Measurements from ENCODE around the gene MVD.

Gene MVD

DNA sequence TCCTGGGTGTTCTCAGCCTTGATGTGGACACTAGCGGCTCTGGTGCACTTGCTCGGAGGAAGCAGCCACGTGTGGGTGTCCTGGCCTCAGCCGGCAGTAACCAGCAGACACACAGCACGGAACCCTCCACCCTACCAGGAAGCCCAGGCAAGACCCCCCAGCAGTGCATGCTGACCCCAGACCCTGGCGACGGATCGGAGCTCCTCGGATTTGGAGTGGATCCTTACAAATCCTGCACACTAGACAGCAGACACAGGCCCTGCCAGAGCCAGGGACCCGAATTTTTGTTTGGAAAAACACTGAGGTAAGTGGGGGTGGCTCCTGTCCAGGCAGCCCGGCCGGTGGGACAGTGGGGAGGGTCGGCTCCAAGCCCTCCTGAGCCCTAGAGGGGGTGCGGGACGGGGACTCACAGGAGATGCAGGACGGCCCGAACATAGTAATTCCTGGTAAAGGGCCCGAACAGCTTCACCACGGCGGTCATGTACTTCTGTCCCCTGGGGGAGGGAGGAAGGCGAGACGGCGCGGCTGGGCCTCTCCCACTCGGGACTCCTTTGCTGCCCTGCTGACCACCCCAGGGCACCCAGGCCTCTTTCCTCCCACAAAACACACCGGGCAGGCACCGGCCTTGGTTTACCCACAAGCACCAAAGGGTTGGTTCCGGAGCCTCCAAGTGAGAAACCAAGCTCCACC is 16.4 kb downstream of the MVD start:
- Histone ChIP-seq H3K9ac (ENCODE audit: low read length) (no peak overlapping the region), H4K20me1 (ENCODE audit: low read depth, low read length) (peaks cover 12% of the 10 kb centered on the region; the same call in 1 of the 2 replicates), H2AFZ (ENCODE audit: low read depth, low read length, severe bottlenecking) (no peak overlapping the region), H3K9me2 (replicated peaks; ENCODE audit: insufficient read depth, low read length) (no peaks in the 10 kb centered on the region), H3K79me2 (ENCODE audit: insufficient read depth, low read length) (peaks cover 26% of the 10 kb centered on the region), H3K27me3 (ENCODE audit: low read length) (no peaks in the 10 kb centered on the region), H3F3A (ENCODE audit: insufficient read depth) (no peaks in the 10 kb centered on the region), H3K27ac (ENCODE audit: low read depth, low read length) (no peak overlapping the region), H3K4me2 (ENCODE audit: low read depth, low read length, poor library complexity, severe bottlenecking) (no peak overlapping the region), H3K36me3 (ENCODE audit: low read length) (no peaks in the 10 kb centered on the region), H3K9me3 (ENCODE audit: insufficient read depth, low read length) (no peaks in the 10 kb centered on the region), H3K4me3 (ENCODE audit: insufficient read depth, low read length, poor library complexity, severe bottlenecking) (no peak overlapping the region)
- TF ChIP-seq, protein P1, sequence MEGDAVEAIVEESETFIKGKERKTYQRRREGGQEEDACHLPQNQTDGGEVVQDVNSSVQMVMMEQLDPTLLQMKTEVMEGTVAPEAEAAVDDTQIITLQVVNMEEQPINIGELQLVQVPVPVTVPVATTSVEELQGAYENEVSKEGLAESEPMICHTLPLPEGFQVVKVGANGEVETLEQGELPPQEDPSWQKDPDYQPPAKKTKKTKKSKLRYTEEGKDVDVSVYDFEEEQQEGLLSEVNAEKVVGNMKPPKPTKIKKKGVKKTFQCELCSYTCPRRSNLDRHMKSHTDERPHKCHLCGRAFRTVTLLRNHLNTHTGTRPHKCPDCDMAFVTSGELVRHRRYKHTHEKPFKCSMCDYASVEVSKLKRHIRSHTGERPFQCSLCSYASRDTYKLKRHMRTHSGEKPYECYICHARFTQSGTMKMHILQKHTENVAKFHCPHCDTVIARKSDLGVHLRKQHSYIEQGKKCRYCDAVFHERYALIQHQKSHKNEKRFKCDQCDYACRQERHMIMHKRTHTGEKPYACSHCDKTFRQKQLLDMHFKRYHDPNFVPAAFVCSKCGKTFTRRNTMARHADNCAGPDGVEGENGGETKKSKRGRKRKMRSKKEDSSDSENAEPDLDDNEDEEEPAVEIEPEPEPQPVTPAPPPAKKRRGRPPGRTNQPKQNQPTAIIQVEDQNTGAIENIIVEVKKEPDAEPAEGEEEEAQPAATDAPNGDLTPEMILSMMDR (IDR thresholded peaks at IDR 0.05; ENCODE audit: insufficient read depth, low read length, poor library complexity, severe bottlenecking) = no peak
- no peak for TF ChIP-seq EZH2phosphoT487 (conservative IDR thresholded peaks at IDR 0.05; ENCODE audit: low read length)

DNA sequence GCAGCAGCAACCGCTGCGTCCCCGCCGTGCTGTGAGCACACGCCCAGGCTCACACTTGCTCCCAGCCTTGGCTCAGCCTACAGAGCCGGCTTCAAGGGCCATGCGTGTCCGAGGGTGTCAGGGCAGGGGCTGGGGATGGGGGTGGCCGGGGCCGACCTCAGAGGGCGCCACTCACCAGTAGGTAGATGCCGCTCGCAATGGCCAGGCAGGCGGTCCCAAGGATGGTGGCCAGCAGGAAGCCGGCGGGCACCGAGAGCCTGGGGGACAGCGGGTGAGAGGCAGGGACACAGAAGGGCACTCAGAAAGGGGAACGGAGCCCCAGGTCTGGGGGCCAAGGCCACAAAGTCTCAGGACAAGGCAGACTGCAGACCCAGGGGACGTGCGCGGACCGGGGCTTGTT is 16.9 kb downstream of the MVD start:
- no peaks in the 10 kb centered on the region for H3K27me3 ChIP-seq (ENCODE audit: low read length)
- H3K27ac ChIP-seq (ENCODE audit: low read depth, low read length) = no peak overlapping the region
- no peaks in the 10 kb centered on the region for H3F3A ChIP-seq (ENCODE audit: insufficient read depth)
- no peak overlapping the region for H3K9ac ChIP-seq (ENCODE audit: low read length)
- peaks cover 26% of the 10 kb centered on the region for H3K79me2 ChIP-seq (ENCODE audit: insufficient read depth, low read length)
- no peak overlapping the region for H3K4me2 ChIP-seq (ENCODE audit: low read depth, low read length, poor library complexity, severe bottlenecking)
- H3K9me2 ChIP-seq (replicated peaks; ENCODE audit: insufficient read depth, low read length) = no peaks in the 10 kb centered on the region
- no peak overlapping the region for H2AFZ ChIP-seq (ENCODE audit: low read depth, low read length, severe bottlenecking)
- peaks cover 12% of the 10 kb centered on the region; the same call in 1 of the 2 replicates for H4K20me1 ChIP-seq (ENCODE audit: low read depth, low read length)
- no peak for TF ChIP-seq EZH2phosphoT487 (conservative IDR thresholded peaks at IDR 0.05; ENCODE audit: low read length)
- TF ChIP-seq, protein P1 (IDR thresholded peaks at IDR 0.05; ENCODE audit: insufficient read depth, low read length, poor library complexity, severe bottlenecking) = no peak
- H3K36me3 ChIP-seq (ENCODE audit: low read length) = no peaks in the 10 kb centered on the region
- no peak overlapping the region for H3K4me3 ChIP-seq (ENCODE audit: insufficient read depth, low read length, poor library complexity, severe bottlenecking)
- H3K9me3 ChIP-seq (ENCODE audit: insufficient read depth, low read length) = no peaks in the 10 kb centered on the region

DNA sequence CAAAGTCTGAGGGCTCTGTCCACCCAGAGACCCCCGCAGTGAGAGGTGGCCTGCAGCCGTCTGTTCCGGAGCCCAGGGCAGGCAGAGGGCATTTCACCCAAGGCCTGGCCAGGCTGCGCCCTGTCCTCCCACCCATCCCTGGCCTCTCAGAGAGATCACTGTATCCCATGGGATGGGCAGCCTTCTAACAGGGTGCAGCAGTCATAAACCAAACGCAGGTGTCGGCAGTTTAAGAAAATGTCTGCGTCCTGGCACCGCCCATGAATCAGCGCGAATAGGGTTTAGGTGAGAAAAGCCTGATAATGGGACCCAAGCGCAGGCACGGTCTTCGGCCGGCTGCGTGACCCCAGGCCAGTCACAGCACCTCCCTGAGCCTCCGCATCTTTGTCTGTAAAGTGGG is 17.4 kb downstream of the MVD start:
- Histone ChIP-seq H3F3A (ENCODE audit: insufficient read depth) (no peaks in the 10 kb centered on the region), H3K9ac (ENCODE audit: low read length) (no peak overlapping the region), H2AFZ (ENCODE audit: low read depth, low read length, severe bottlenecking) (no peak overlapping the region), H3K79me2 (ENCODE audit: insufficient read depth, low read length) (peaks cover 23% of the 10 kb centered on the region), H3K9me3 (ENCODE audit: insufficient read depth, low read length) (no peaks in the 10 kb centered on the region), H3K27ac (ENCODE audit: low read depth, low read length) (no peak overlapping the region), H3K4me3 (ENCODE audit: insufficient read depth, low read length, poor library complexity, severe bottlenecking) (no peak overlapping the region), H3K4me2 (ENCODE audit: low read depth, low read length, poor library complexity, severe bottlenecking) (no peak overlapping the region), H4K20me1 (ENCODE audit: low read depth, low read length) (peaks cover 12% of the 10 kb centered on the region; the same call in 1 of the 2 replicates), H3K27me3 (ENCODE audit: low read length) (no peaks in the 10 kb centered on the region), H3K9me2 (replicated peaks; ENCODE audit: insufficient read depth, low read length) (no peaks in the 10 kb centered on the region), H3K36me3 (ENCODE audit: low read length) (no peaks in the 10 kb centered on the region)
- TF ChIP-seq, protein P1 (IDR thresholded peaks at IDR 0.05; ENCODE audit: insufficient read depth, low read length, poor library complexity, severe bottlenecking) = no peak
- no peak for TF ChIP-seq EZH2phosphoT487 (conservative IDR thresholded peaks at IDR 0.05; ENCODE audit: low read length)

All from SU-DHL-6 (cell line).